ENCODE data around the gene TSTD1.
"Not testable (repeated sequence)": the region's sequence is repeated elsewhere in the genome, so short reads cannot be mapped to it uniquely, and the experiment has no call there.

TSTD1 gene

DNA sequence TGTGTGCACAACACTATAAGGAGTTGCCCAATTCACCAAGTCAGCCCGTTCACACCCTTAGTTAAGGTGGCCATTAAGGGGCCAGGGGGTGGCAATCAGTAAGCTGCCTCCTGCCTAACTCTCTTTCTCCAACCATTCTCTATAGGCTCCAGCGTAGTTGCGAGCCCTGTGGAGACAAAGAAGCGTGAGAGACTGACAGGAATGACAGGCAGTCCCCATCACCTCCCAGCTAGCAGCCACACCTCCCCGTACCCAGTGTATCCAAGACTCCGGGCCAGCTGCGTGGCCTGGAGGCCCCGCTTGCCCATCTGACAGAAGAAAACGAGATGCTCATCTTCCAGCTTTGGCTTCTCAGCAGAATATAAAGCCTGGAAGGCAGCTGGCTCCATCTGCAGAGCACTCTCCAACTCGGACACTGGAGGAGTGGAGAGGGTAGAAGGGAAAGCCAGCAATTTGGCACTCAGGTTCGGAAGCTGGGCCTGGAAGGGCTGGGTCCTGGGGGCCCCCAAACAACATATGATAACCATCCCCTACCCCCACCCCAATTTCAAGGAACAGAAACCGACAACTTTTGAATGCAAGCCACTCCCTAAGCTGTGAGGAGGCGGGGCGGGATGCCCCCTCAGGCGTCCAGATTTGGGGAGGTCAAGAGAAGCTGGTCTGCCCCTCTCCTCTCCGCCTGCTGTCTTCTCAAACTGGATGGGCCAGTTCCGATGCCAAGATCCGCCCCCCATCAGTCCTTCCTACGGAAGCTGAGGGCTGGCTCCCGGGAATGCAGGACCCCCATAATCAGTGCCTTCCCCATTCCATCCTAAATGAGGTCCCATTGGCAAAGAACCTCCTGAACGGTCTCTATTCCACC is 872 bp downstream of the TSTD1 start:
- no peak for DNase-seq (ENCODE audit: low read depth, low spot score)

DNA sequence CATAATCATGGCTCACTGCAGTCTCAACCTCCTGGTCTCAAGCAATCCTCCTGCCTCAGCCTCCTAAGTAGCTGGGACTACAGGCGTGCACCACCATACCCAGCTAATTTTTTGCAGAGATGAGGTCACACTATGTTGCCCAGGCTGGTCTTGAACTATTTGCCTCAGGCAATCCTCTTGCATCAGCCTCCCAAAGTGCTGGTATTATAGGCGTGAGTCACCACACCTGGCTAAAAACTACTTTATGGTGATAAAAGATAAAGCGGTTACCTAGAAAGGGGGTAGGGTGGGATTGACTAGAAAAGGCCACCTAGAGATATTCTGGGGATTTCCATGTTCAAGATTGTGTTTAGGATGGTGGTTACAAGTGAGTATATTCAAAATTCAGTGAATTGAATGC is 5.0 kb downstream of the TSTD1 start:
- no peak for DNase-seq (ENCODE audit: low read depth, low spot score)

- no peak for DNase-seq (ENCODE audit: low read depth, low spot score)
Measured at GRCh38 chr1:161032409-161032808, 6.4 kb downstream of the TSTD1 start.

DNA sequence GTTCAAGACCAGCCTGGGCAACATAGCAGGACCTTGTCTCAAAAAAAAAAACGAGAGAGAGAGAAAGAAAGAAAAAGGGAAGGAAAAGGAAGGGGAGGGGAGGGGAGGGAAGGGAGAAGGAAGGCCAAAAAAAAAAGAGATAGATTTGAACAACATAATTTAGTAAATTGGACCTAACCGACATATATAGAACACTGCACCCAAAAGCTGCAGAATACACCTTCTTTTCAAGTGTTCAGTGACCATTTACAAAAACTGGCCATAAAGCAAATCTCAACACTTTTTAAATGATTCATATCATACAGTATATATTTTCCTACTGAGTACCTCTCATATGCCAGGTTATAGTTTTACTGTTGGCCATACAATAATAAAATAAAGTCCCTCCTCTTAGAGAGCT is 6.9 kb downstream of the TSTD1 start:
- no peak for DNase-seq (ENCODE audit: low read depth, low spot score)

GRCh38 chr1:161029466-161029865 is 9.3 kb downstream of the TSTD1 start:
- not testable (repeated sequence) for DNase-seq (ENCODE audit: low read depth, low spot score)

- not testable (repeated sequence) for DNase-seq (ENCODE audit: low read depth, low spot score)
Measured at GRCh38 chr1:161026954-161027353, 11.8 kb downstream of the TSTD1 start.

- DNase-seq (ENCODE audit: low read depth, low spot score) = not testable (repeated sequence)
Measured at GRCh38 chr1:161022432-161022831, 16.3 kb downstream of the TSTD1 start.

- DNase-seq (ENCODE audit: low read depth, low spot score) = no peak
Measured at GRCh38 chr1:161021970-161022353, 16.8 kb downstream of the TSTD1 start.

DNA sequence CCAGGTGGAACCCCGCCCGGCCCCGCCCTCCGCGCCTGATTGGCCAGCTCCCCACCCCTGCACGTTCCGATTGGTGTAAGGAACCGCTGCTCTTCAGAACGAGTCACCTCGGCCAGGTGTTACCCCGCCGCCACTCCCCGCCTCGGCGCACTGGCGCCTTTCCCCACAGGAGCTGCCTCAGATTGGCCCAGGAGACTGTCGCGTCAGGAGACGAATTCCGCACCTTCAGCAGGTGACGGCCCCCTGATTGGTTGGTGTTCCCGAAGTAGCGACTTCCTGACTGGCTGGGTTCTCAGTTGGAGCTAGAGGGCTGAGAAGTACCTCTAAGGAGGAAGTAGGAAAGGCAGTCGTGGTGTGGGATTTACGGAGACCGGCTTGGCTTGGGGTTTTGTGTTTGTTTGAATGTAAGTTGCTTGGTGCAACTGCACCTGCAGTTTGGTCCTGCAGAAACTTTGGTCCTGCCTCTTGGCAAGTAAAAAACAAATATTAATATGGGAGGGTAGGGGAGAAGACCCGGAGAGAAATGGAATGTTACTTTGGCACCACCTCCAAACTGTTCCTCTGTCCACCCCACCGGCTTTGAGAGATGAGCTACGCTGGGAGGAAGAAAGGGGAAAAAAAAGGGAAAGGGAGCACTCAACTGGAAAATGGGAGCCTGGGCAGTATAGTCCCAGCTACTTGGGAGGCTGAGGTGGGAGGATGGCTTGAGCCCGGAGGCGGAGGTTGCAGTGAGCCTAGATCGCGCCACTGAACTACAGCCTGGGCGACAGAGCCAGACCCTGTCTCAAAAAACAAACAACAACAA is 17.4 kb downstream of the TSTD1 start:
- DNase-seq (ENCODE audit: low read depth, low spot score) = peak; percentile 99

GRCh38 chr1:161020509-161021164 is 18.1 kb downstream of the TSTD1 start, which contains the start of gene F11R:
TSS of gene F11R (minus strand) at chr1:161021152. CDS start at chr1:161021073, 79 bp downstream.
- no peak for DNase-seq (ENCODE audit: low read depth, low spot score)

GRCh38 chr1:161019751-161020495 is 18.8 kb downstream of the TSTD1 start:
- DNase-seq (ENCODE audit: low read depth, low spot score) = no peak

GRCh38 chr1:161019111-161019660 is 19.6 kb downstream of the TSTD1 start:
- DNase-seq (ENCODE audit: low read depth, low spot score) = not testable (repeated sequence)

DNA sequence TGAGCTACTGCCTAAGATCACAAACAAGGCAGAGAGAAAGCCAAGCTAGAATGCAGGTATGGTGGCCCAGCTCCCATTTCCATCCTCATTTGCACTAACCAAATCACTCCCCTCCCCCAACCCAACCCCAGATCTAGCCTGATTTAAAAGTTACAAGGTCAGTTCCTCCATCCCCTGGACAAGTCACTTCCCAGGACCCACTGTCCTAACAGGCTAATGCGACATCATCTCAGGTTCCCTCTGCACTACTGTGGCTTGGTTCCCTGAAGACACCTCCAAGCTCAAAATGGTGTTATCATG is 20.2 kb downstream of the TSTD1 start:
- no peak for DNase-seq (ENCODE audit: low read depth, low spot score)

- no peak for DNase-seq (ENCODE audit: low read depth, low spot score)
Measured at GRCh38 chr1:161017756-161018630, 20.8 kb downstream of the TSTD1 start.

- not testable (repeated sequence) for DNase-seq (ENCODE audit: low read depth, low spot score)
Measured at GRCh38 chr1:161017181-161017580, 21.6 kb downstream of the TSTD1 start.

DNA sequence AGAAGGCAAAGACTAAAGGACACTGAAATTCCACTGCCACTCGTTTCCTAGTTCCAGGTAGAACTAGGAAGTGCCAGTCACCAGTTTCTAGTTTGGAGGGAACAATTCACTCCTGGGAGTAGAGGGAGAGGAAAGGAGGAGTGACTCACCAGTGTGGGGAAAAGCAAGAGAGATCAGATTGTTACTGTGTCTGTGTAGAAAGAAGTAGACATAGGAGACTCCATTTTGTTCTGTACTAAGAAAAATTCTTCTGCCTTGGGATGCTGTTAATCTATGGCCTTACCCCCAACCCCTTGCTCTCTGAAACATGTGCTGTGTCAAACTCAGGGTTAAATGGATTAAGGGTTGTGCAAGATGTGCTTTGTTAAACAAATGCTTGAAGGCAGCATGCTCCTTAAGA is 22.1 kb downstream of the TSTD1 start:
- not testable (repeated sequence) for DNase-seq (ENCODE audit: low read depth, low spot score)

GRCh38 chr1:161013488-161014230 is 25.1 kb downstream of the TSTD1 start:
- DNase-seq (ENCODE audit: low read depth, low spot score) = peak; percentile 63

DNA sequence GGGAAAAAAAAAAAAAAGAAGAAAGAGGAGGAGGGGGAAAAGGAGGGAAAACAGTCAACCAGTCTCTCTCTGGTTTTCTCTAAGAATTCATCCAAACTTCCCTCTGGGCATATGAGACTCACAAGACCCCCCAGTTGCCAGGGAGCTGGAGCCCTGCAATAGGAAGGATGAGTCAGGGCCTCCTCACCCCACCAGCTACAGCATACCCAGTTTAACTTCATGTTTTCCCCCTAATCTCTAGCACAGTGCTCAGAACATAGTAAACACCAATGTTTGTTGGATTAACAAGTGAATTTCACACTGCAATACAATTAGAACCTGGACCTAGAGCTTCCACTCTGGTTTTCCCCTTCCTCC is 25.7 kb downstream of the TSTD1 start:
- DNase-seq (ENCODE audit: low read depth, low spot score) = no peak

- DNase-seq (ENCODE audit: low read depth, low spot score) = no peak
Measured at GRCh38 chr1:161012420-161012819, 26.3 kb downstream of the TSTD1 start.

Measured in iPS DF 19.7 (cell line).